Measurements from ENCODE around the gene DFFA.

GRCh38 chr1:10497109-10497508, 24.8 kb upstream of the DFFA start:
- no peak for TF ChIP-seq EZH2 (IDR thresholded peaks at IDR 0.05; ENCODE audit: insufficient read depth, poor library complexity, severe bottlenecking)
- no peak for TF ChIP-seq EZH2phosphoT487 (IDR thresholded peaks at IDR 0.05; ENCODE audit: insufficient read depth, low read depth)
